ENCODE measurements around the gene SYTL4. TPM values are rescaled to one million over a fixed set of nuclear protein-coding genes. Genes with fewer than 3 reads are reported as not detected.

Gene SYTL4
- total and polyA plus RNA-seq, 2 of the 8 experiments (the other 6 are each of a cell fraction or from before 2014, with no cell fraction given) = 0.11 TPM

- Histone ChIP-seq H2AK5ac (ENCODE audit: low read depth, low read length) (no peak within 1 kb of the TSS), H2AFZ (ENCODE audit: low read length) (no peak within 1 kb of the TSS), H3K79me1 (ENCODE audit: low read depth, low read length) (no peaks in the 10 kb centered on the region), H2BK120ac (replicated peaks; ENCODE audit: low read depth, low read length) (no peak within 1 kb of the TSS), H3K9ac (replicated peaks in 1 of 4; ENCODE audit: extremely low read depth in 1 of 4, low read depth in 3 of 4, low read length in 3 of 4) (no peak within 1 kb of the TSS), H2BK5ac (ENCODE audit: low read depth, low read length) (no peak within 1 kb of the TSS), H3K27me3 (replicated peaks in 1 of 4; ENCODE audit: control insufficient read depth in 3 of 4, extremely low read depth in 1 of 4, insufficient read depth in 3 of 4, low read length in 3 of 4) (no peaks in the 10 kb centered on the region), H4K91ac (replicated peaks; ENCODE audit: insufficient read length, low read length) (no peak within 1 kb of the TSS), H3K14ac (ENCODE audit: insufficient read length) (no peak within 1 kb of the TSS), H3K18ac (ENCODE audit: extremely low read depth, low read length) (no peak within 1 kb of the TSS), H3K4me1 (replicated peaks in 1 of 4; ENCODE audit: control insufficient read depth in 3 of 4, insufficient read depth in 4 of 4, low read length in 3 of 4) (peaks cover 0 to 10% (median 1%) of the 10 kb centered on the region in 4 experiments; a peak in 2 of 7 replicates), H3K36me3 (ENCODE audit: control insufficient read depth in 2 of 4, insufficient read depth in 4 of 4, low read length in 3 of 4) (no peaks in the 10 kb centered on the region), H3K4ac (replicated peaks; ENCODE audit: insufficient read length, low read depth, low read length) (no peak within 1 kb of the TSS), H3K4me3 (ENCODE audit: extremely low read depth in 1 of 4, insufficient read depth in 2 of 4, low read depth in 3 of 4, low read length in 4 of 4) (no peak within 1 kb of the TSS), H4K5ac (ENCODE audit: insufficient read length, low read depth, low read length) (no peak within 1 kb of the TSS), H4K20me1 (replicated peaks in 1 of 2; ENCODE audit: control insufficient read depth in 1 of 2, insufficient read depth in 2 of 2, low read length in 2 of 2) (no peaks in the 10 kb centered on the region), H2BK12ac (ENCODE audit: low read depth, low read length) (no peak within 1 kb of the TSS), H3K23ac (ENCODE audit: insufficient read length) (no peak within 1 kb of the TSS), H3K27ac (ENCODE audit: low read depth, low read length) (no peak within 1 kb of the TSS), H3K56ac (replicated peaks; ENCODE audit: insufficient read length, low read depth, low read length) (no peak within 1 kb of the TSS), H2BK15ac (ENCODE audit: low read length) (no peak within 1 kb of the TSS), H3K4me2 (ENCODE audit: insufficient read depth in 1 of 2, low read depth in 2 of 2, low read length in 2 of 2) (no peak within 1 kb of the TSS), H3K9me3 (ENCODE audit: insufficient read depth in 2 of 2, low read depth in 1 of 2, low read length in 1 of 2) (no peaks in the 10 kb centered on the region), H3K79me2 (ENCODE audit: control insufficient read depth in 1 of 2, insufficient read depth in 2 of 2, low read length in 2 of 2) (no peaks in the 10 kb centered on the region), H4K8ac (ENCODE audit: extremely low read depth, insufficient read depth, low read length) (no peak within 1 kb of the TSS), H2BK20ac (ENCODE audit: low read length) (no peak within 1 kb of the TSS), H3K23me2 (ENCODE audit: low read depth, low read length) (no peaks in the 10 kb centered on the region)
- no peak for DNase-seq (ENCODE audit: low read depth in 1 of 2, low spot score in 2 of 2)
- CTCF ChIA-PET (ENCODE audit: partially characterized antibody) = interaction anchor here (1.0 to 1.5 kb wide), 2 partner anchors 132 to 196 kb away, joined by 3 to 5 read pairs; no protein-coding TSS in a partner anchor
- no peak for TF ChIP-seq ASH2L (IDR thresholded peaks at IDR 0.05; ENCODE audit: low read length)
- no peak for TF ChIP-seq RAD21 (IDR thresholded peaks at IDR 0.05 in 1 of 2, conservative IDR thresholded peaks at IDR 0.05 in 1 of 2; ENCODE audit: low read depth in 2 of 2, low read length in 2 of 2)
- POLR2A ChIA-PET (ENCODE audit: partially characterized antibody) = no interaction called here
- FAIRE-seq = no peak
- WGBS, 2 experiments (ENCODE audit: extremely low coverage in 1 of 2, insufficient coverage in 1 of 2, insufficient read length in 1 of 2, insufficient replicate concordance in 2 of 2, low coverage in 1 of 2, low lambda C conversion rate in 2 of 2, missing lambda C conversion rate in 1 of 2) = 94% methylated on average over 11 of the region's 11 CpGs; no CpG with 5 or more reads in 1 of the 2 experiments
These were observed 87.7 kb downstream of the SYTL4 start, which contains the start of gene SRPX2 for GRCh38 chrX:100643956-100644860. Gene SRPX2 (plus strand): TSS chrX:100644199. CDS start chrX:100646323, 2,124 bp downstream.
